HUES64 (cell line): ENCODE data around the gene PAN2.
A peak's percentile ranks its signal among the peaks of the same experiment; 100 is the strongest.
"Not testable (repeated sequence)": the region's sequence is repeated elsewhere in the genome, so short reads cannot be mapped to it uniquely, and the experiment has no call there.

Experiments used
- H3K27ac ChIP-seq: 2 replicates; pipeline ENCODE4 v1.7.0; 2013; ENCODE audit warnings: low read depth, low read length, inconsistent platforms
- H3K27me3 ChIP-seq: 2 replicates; pipeline ENCODE4 v1.6.1; 2013; ENCODE audit warnings: mild to moderate bottlenecking, low read length; ENCODE audit not compliant: insufficient read depth
- H3K36me3 ChIP-seq: 2 replicates; pipeline ENCODE4 v1.6.1; 2013; ENCODE audit warnings: mild to moderate bottlenecking, low read length; ENCODE audit not compliant: insufficient read depth
- H3K4me1 ChIP-seq: 2 replicates; pipeline ENCODE4 v1.6.1; 2013; ENCODE audit warnings: mild to moderate bottlenecking, low read length, moderate library complexity; ENCODE audit not compliant: insufficient read depth
- H3K4me3 ChIP-seq: 2 replicates; pipeline ENCODE4 v1.5.1; 2013; ENCODE audit warnings: mild to moderate bottlenecking, low read length, moderate library complexity
- H3K9ac ChIP-seq: 2 replicates; pipeline ENCODE4 v1.6.1; 2013; ENCODE audit warnings: mild to moderate bottlenecking, low read depth, low read length
- H3K9me3 ChIP-seq: 2 replicates; pipeline ENCODE4 v1.6.1; 2013; ENCODE audit warnings: low read depth, low read length; ENCODE audit not compliant: insufficient read depth
- WGBS: fragments of 150-250, 120-280 bp; methylation state at CpG from one replicate; pipeline ENCODE4 v1.1.7; 2013; ENCODE audit warnings: missing lambda C conversion rate; 5-methylcytosine and 5-hydroxymethylcytosine counted together

The PAN2 gene

DNA sequence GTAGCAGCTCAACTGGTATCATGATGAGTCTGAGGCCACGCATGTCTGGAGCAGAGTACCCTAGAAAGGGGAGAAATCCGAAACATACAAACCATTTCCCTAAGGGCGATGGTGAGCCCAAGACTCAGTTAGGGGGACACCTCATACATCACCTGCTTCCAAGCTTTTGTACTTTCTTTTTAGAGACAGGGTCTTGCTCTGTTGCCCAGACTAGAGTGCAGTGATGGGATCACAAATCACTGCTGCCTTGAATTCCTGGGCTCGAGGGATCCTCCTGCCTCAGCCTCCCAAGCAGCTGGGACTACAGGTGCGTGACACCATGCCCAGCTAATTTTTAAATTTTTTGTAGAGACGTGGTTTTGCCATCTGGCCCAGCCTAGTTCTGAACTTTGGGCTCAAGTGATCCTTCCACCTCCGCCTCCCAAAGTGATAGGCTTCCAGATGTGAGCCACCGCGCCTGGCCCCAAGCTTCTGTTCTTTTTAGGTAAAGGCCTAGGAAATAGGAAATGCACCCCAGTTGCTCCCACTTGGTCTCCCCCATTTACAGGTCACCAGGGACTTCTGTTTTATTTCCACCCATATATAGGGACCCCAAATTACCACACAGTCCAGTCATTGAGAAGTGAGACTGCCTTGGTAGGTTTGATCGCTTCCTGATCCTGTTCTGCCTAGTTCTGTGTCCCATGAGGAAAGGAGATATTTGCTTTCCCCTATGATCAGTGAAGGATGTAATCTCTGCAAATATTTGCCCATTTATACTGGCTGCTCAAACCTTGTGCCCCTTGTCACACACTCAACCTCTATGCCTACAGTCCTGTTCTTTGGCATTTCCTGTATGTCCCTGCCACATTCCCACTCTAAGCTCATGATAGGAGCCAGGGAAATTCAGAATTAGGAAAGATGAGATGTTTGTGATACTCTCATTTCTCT, 28.6 kb upstream of the PAN2 start, which contains the start of gene APOF:
APOF (minus strand) TSS at position 728 of the 930 bp plus-strand sequence; CDS start at position 616, 112 bp downstream.
- 95% methylated on average over 10 of the region's 10 CpGs for WGBS
- H3K36me3 ChIP-seq: no peaks in the 10 kb centered on the region
- peaks cover 3% of the 10 kb centered on the region; the same call in 1 of the 2 replicates for H3K27me3 ChIP-seq
- H3K4me1 ChIP-seq: no peaks in the 10 kb centered on the region
- H3K4me3 ChIP-seq: no peak within 1 kb of the TSS
- no peak within 1 kb of the TSS for H3K9ac ChIP-seq
- H3K27ac ChIP-seq: no peak within 1 kb of the TSS
- no peaks in the 10 kb centered on the region for H3K9me3 ChIP-seq

DNA sequence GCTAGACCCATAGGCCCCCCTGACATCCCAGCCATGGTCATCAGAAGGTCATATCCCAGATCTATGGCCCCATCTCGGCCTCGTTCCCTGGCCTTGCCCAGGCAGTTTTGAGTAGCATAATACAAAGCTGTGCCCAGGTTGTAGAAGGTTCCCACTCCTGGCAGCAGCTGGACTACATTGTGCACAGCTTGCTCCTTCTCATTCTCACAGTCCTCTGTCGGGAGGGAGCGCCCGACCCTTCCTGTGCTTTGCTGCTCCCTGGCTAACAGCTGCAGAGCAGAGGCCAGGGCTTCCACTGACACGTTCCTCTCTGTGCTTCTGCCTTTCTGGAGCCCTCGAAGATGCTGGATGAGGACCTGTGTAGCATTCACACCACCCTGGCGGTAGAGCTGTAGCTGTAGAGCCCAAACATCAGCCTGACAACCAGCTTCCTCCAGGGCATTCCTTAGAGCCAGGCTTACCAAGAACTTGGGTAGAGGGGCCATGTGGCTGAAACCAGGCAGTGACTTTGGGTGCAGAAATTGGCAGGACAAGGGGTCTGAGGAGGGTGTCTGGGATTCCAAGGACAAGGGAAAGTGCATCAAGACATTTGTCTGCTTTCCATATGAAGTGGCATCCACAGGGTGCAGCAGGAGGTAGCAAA, 27.8 kb upstream of the PAN2 start:
- Histone ChIP-seq H3K9ac (no peak overlapping the region), H3K9me3 (no peaks in the 10 kb centered on the region), H3K4me3 (peak overlapping the region; percentile 87; the same call in 1 of the 2 replicates), H3K36me3 (no peaks in the 10 kb centered on the region), H3K27me3 (peaks cover 3% of the 10 kb centered on the region; the same call in 1 of the 2 replicates), H3K27ac (no peak overlapping the region), H3K4me1 (no peaks in the 10 kb centered on the region)
- WGBS: 89% methylated on average over 8 of the region's 8 CpGs

DNA sequence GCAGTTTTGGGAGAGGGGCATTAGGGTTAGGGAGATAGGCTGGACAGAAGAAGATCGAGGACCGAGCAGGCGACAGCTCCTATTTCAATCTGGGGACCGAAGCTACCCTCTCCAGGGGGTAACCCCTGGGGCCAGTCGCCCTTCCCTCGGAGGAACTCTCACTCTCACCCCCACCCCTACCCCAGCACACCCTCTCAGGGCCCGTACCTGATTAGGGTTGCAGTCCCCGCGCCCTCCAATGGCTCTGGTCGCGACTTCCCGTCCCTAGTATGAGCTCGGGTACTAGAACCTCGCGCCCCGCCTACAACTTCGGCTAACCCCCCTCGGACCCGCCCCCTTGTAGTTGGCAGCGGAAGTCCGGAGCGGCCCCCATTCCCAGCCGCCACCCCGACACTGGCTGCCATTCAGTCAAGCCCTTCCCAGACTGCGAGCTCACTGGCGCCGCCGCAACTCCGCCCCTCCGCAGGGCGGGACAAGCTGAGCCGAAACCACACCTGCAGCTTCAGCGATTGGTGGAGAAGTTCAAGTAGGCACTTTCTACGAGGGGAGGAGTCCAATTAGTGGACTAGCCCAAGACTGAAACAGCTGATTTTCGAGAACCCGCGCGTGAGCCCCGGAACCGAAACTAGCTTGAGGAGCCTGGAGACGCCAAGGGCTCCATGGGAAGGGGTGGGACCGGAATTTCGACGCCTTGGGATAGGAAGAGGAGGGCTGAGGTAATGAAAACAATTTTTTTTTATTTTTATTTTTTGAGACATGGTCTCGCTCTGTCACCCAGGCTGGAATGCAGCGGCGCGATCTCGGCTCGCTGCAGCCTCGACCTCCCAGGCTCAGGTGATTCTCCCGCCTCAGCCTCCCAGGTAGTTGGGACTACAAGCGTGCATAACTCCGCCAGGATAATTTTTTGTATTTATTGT, 26.3 kb upstream of the PAN2 start, which contains the start of gene STAT2:
STAT2 (minus strand) TSS at position 257 of the 917 bp plus-strand sequence. CDS start 3,536 bp downstream, outside the sequence.
- Histone ChIP-seq H3K27me3 (peaks cover 3% of the 10 kb centered on the region; the same call in 1 of the 2 replicates), H3K9ac (peak within 1 kb of the TSS; percentile 76), H3K36me3 (peaks cover 13% of the 10 kb centered on the region), H3K27ac (peak within 1 kb of the TSS; percentile 78; the same call in 1 of the 2 replicates), H3K9me3 (no peaks in the 10 kb centered on the region), H3K4me3 (peak within 1 kb of the TSS; percentile 87), H3K4me1 (no peaks in the 10 kb centered on the region)
- under 1% methylated on average over 54 of the region's 54 CpGs for WGBS

DNA sequence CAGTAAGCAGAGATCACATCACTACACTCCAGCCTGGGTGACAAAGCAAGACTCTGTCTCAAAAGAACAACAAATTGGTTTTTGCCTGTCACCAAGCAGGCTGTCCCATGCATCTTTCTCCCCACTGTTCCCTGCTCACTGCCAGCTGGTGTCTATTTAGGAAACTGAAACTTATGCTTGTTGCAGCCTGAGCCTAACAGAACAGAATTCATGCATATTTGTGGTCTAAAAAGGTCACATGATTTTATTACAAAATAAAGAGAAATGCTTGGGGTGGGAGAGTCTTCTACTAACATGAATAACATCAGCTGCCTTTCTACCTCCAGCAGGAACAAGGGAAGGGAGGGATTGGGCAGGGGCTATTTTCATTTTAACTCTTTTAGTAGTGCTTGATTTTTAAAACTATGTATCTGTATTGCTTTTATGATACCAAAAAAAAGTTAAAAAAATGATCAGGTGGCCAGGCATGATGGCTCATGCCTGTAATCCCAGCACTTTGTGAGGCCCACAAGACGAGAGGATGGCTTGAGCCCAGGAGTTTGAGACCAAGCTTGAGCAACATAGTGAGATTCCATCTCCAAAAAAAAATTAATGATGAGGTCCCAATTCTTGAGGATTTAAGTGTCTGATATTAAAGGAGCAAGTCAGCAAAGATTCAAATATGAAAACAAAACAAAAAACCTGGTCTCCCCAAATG, 25.2 kb upstream of the PAN2 start:
- 53% methylated on average over 1 of the region's 1 CpG for WGBS
- H3K4me1 ChIP-seq: no peaks in the 10 kb centered on the region
- no peaks in the 10 kb centered on the region for H3K9me3 ChIP-seq
- no peak overlapping the region for H3K27ac ChIP-seq
- H3K4me3 ChIP-seq: peak overlapping the region; percentile 87
- peaks cover 3% of the 10 kb centered on the region; the same call in 1 of the 2 replicates for H3K27me3 ChIP-seq
- H3K9ac ChIP-seq: peak overlapping the region; percentile 76
- peaks cover 24% of the 10 kb centered on the region for H3K36me3 ChIP-seq

DNA sequence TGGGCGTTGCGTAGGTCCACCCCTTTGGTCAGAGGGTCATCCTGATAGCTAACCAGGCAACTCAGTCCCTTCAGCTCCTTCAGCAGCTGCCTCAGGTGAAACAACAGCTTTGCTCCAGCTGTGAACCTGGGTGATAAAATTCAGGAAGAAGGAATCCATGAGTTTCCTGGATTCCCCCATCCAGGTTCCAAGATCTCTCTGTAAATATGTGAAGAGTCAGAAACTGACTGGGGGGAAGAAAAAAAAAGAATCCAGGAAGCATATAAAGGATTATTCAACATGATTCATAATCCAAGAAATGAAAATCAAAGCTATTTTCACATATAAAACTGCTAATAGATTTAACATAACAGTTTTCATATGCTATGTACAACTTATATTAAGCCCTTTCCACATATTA, 17.5 kb upstream of the PAN2 start:
- Histone ChIP-seq H3K36me3 (peaks cover 79% of the 10 kb centered on the region), H3K9ac (no peak overlapping the region), H3K27me3 (no peaks in the 10 kb centered on the region), H3K4me3 (no peak overlapping the region), H3K27ac (no peak overlapping the region), H3K4me1 (no peaks in the 10 kb centered on the region), H3K9me3 (no peaks in the 10 kb centered on the region)
- WGBS: 100% methylated on average over 2 of the region's 2 CpGs

DNA sequence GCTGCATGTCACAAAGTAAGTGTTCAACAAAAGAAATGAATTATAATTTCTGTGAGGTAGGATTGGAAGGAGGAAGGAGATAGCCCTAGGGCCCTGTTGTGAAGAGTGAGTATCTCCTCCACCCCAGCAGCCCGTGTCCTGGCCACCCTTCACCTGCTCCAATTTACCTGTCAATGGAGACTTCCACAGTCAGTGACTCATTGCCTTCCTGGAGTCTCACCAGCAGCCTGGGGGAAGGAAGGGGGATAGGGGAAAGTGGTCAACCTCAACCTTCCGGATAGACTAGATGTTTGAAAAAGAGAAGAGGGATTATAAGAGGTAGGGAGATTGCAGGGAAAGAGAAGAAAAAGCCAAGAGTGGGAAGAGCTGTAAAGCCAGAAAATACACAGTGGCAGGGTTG, 16.9 kb upstream of the PAN2 start:
- H3K9ac ChIP-seq: no peak overlapping the region; the same call in 1 of the 2 replicates
- H3K4me1 ChIP-seq: no peaks in the 10 kb centered on the region
- H3K4me3 ChIP-seq: no peak overlapping the region
- no peaks in the 10 kb centered on the region for H3K27me3 ChIP-seq
- H3K9me3 ChIP-seq: no peaks in the 10 kb centered on the region
- WGBS: 95% methylated on average over 1 of the region's 2 CpGs
- H3K27ac ChIP-seq: no peak overlapping the region
- peaks cover 79% of the 10 kb centered on the region for H3K36me3 ChIP-seq

DNA sequence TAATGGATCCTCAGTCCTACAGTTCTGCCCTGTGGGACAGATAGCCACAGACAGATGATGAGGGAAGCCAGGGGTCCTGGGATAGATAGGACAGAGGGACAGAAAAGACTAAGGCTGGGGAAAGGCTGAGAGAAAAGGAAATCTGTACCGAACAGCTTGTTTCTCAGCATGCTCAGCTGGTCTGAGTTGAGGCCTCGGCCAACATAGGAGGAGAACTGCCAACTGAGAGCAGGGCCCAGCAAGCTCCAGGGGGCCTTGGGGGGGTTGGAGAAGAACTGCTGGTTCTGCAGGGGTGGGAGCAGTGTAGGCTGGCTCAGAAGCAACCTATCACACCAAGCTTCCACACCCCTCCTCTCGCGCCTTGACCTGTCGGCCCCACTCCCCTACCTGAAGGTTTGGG, 15.0 kb upstream of the PAN2 start:
- 94% methylated on average over 5 of the region's 5 CpGs for WGBS
- no peaks in the 10 kb centered on the region for H3K9me3 ChIP-seq
- no peak overlapping the region for H3K27ac ChIP-seq
- H3K9ac ChIP-seq: no peak overlapping the region
- no peaks in the 10 kb centered on the region for H3K4me1 ChIP-seq
- H3K4me3 ChIP-seq: no peak overlapping the region
- no peaks in the 10 kb centered on the region for H3K27me3 ChIP-seq
- peaks cover 70% of the 10 kb centered on the region for H3K36me3 ChIP-seq

DNA sequence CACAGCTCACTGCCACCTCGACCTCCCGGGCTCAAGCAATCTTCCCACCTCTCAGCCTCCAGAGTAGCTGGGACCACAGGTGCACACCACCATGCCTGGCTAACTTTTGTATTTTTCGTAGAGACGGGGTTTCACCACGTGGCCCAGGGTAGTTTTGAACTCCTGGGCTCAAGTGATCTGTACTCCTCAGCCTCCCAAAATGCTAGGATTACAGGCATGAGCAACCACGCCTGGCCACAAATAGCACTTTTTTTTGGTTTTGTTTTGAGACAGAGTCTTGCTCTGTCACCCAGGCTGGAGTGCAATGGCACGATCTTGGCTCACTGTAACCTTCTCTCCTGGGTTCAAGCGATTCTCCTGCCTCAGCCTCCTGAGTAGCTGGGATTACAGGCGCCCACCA, 13.5 kb upstream of the PAN2 start:
- 95% methylated on average over 8 of the region's 9 CpGs for WGBS
- not testable (repeated sequence) for H3K9me3 ChIP-seq, H3K4me1 ChIP-seq, H3K9ac ChIP-seq, H3K27ac ChIP-seq, H3K4me3 ChIP-seq, H3K27me3 ChIP-seq
- peaks cover 71% of the 10 kb centered on the region for H3K36me3 ChIP-seq

DNA sequence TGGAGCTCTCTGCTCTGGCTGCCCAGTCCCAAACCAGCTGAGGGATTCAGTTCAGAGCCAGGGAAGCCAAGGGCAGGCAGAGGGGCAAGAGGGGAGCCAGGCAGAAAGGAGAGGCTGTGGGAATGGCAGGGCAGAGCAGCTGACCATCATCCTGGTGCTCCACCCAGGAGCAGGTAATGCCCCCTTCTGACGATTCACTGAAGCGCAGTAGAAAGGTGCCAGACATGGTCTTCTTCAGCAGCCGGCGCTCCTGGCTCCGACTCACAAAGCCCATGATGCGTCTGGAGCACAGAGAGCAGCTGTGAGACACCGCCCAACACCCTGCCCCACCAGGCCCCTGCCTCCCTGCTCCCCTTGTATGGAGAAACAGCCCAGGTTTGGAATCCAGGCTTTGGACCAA, 12.9 kb upstream of the PAN2 start:
- H3K9ac ChIP-seq: no peak overlapping the region
- peaks cover 70% of the 10 kb centered on the region for H3K36me3 ChIP-seq
- no peaks in the 10 kb centered on the region for H3K27me3 ChIP-seq

DNA sequence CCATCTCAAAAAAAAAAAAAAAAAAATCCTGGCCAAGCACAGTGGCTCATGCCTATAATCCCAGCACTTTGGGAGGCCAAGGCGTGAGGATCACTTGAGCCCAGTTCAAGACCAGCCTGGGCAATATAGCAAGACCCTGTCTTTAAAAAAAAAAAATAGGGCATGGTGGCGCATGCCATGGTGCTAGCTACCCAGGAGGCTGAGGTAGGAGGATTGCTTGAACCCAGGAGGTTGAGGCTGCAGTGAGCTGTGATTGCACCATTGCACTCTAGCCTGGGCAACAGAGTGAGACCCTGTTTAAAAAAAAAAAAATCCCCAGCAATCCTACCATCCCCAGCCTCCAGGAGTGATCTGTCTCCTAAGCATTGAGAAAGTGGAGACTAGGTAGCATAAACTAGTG, 8.5 kb upstream of the PAN2 start:
- H3K4me1 ChIP-seq: peaks cover 18% of the 10 kb centered on the region
- H3K36me3 ChIP-seq: peaks cover 40% of the 10 kb centered on the region
- WGBS: 95% methylated on average over 2 of the region's 2 CpGs
- not testable (repeated sequence) for H3K27ac ChIP-seq, H3K9ac ChIP-seq, H3K4me3 ChIP-seq, H3K9me3 ChIP-seq, H3K27me3 ChIP-seq

More for the DNA sequence above, 12.9 kb upstream of the PAN2 start:
- Histone ChIP-seq H3K4me3 (no peak overlapping the region), H3K4me1 (no peaks in the 10 kb centered on the region), H3K27ac (no peak overlapping the region), H3K9me3 (no peaks in the 10 kb centered on the region)
- WGBS: 90% methylated on average over 7 of the region's 7 CpGs
